ENCODE measurements around the gene KCNQ1.

DNA sequence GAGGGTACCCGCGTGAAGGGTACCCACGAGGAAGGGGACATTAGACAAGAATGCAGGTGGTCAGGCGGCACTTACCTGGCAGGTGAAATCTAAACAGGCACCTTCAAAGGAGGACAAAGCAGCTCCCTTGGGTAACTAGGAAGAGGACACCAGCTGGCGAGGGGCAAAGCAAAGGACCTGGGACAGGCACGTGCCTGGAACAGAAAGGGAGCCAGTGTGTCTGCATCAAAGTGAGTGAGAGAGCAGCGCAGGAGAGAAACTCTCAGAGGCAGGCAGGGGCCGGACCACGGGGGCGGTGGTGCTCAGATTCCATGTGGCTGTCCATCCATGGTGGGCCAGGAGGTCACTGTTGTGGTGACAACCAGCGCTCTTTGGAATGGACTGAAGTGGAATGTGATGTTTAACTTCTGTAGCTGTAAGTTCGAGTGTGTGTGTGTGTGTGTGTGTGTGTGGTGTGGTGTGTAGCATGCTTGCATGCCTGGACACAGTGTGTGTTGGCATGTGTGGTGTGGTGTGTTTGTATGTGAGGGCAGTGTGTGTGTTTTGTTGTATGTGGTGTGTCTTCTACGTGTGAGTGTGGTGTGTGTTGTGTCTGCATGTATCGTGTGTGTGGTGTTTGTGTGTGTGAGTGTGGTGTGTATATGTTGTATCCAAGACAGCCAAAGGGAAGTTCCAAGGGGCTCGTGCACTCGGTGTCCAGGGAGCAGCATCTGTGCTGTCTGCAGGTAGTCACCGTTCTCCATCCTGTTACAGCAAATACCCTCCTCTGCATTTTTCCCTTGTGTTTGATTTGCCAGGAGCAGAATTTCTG, 354.3 kb downstream of the KCNQ1 start:
- no peak for TF ChIP-seq CTCF (IDR thresholded peaks at IDR 0.05)
- TF ChIP-seq POLR2A (IDR thresholded peaks at IDR 0.05) = no peak
- no peak for TF ChIP-seq POLR2AphosphoS5 (IDR thresholded peaks at IDR 0.05)
- TF ChIP-seq EP300 (IDR thresholded peaks at IDR 0.05) = no peak
